Kidney (tissue), 14 donors: Measurements from ENCODE around the gene AP3S1. TPM values are rescaled to one million over a fixed set of nuclear protein-coding genes. Genes with fewer than 3 reads are reported as not detected.
A peak's percentile ranks its signal among the peaks of the same experiment; 100 is the strongest.

Experiments used
- DNase-seq, 5 donors: peaks; one replicate each; pipeline ENCODE4 v3.0.0-alpha.2; 2013 to 2020
- FAIRE-seq: peaks from 2 replicates; lab custom pipeline; 2012; peaks lifted over from hg19 to GRCh38; lab: Jason Lieb, UNC
- H3K27ac ChIP-seq, 2 donors: one replicate each; pipeline ENCODE4 v1.7.0; 2013; ENCODE audit warnings: low read depth in 2 of 2, low read length in 2 of 2, inconsistent platforms in 1 of 2
- H3K27me3 ChIP-seq: one replicate; pipeline ENCODE4 v1.7.1; 2013; ENCODE audit warnings: low read length, inconsistent platforms; ENCODE audit not compliant: control insufficient read depth, insufficient read depth
- H3K36me3 ChIP-seq, 3 donors: one replicate each; pipeline versions ENCODE4 v1.7.0 to v1.7.1; 2013; ENCODE audit warnings: low read length in 3 of 3, control low read depth in 1 of 3, inconsistent platforms in 1 of 3; ENCODE audit not compliant: insufficient read depth in 3 of 3, control insufficient read depth in 2 of 3
- H3K4me1 ChIP-seq, 3 donors: one replicate each; pipeline versions ENCODE4 v1.7.0 to v1.7.1; 2013; ENCODE audit warnings: low read length in 3 of 3, inconsistent platforms in 1 of 3, low read depth in 1 of 3; ENCODE audit not compliant: control insufficient read depth in 2 of 3, insufficient read depth in 2 of 3
- H3K4me3 ChIP-seq, 3 donors: one replicate each; pipeline versions ENCODE4 v1.7.0 to v1.8.1; 2013; ENCODE audit warnings: low read length in 3 of 3, control low read depth in 1 of 3, inconsistent platforms in 1 of 3
- H3K9ac ChIP-seq, 3 donors: one replicate each; pipeline versions ENCODE4 v1.7.0 to v1.7.1; 2013; ENCODE audit warnings: low read length in 3 of 3, control low read depth in 1 of 3, inconsistent platforms in 1 of 3
- H3K9me3 ChIP-seq, 3 donors: one replicate each; pipeline versions ENCODE4 v1.7.0 to v1.7.1; 2013; ENCODE audit warnings: low read length in 3 of 3, control low read depth in 1 of 3, inconsistent platforms in 1 of 3; ENCODE audit not compliant: control insufficient read depth in 2 of 3, insufficient read depth in 1 of 3
- intact Hi-C: fragments of 100-400 bp; cut with DNase I; formaldehyde crosslinking; loops from one replicate; pipeline ENCODE4 v1.11.1; 2022
- polyA plus RNA-seq: library from polyadenylated mRNA; stranded (reverse); fragments of 350-450 nt; fragmentation: Illumina TruSeq; extraction: RNeasy Lipid Tissue Mini Kit (QIAGEN cat#74804); gene quantifications from one replicate; pipeline ENCODE4 v1.2.3, GENCODE V29; 2014; ENCODE audit warnings: low read depth, low replicate concordance; ENCODE audit not compliant: insufficient read depth
- total RNA-seq: library from RNA; stranded (reverse); fragmentation: NEBNext Ultra II Directional; extraction: Animal tissue kit (Norgen Biotek cat#: 25700); gene quantifications from one replicate; pipeline ENCODE4 v1.2.1, GENCODE V29; 2021
- TF ChIP-seq, protein P1 (sequence below): IDR thresholded peaks from 3 replicates; pipeline ENCODE4 v1.5.1; 2012; ENCODE audit warnings: mild to moderate bottlenecking, moderate library complexity, borderline replicate concordance; ENCODE audit not compliant: insufficient read depth; ENCODE audit errors: extremely low read depth
- donor health status: control.
- donor health status: control.
- donor health status: control.
- donor health status: control.
- donor health status: control.
- donor health status: DM: yes; HTN: yes; CAD: no.
- donor health status: Normal renal cell carcinoma (clear cell type).

AP3S1 gene
- total and polyA plus RNA-seq, 2 donors from 2014 or later: 50.2 to 54.1 TPM

DNA sequence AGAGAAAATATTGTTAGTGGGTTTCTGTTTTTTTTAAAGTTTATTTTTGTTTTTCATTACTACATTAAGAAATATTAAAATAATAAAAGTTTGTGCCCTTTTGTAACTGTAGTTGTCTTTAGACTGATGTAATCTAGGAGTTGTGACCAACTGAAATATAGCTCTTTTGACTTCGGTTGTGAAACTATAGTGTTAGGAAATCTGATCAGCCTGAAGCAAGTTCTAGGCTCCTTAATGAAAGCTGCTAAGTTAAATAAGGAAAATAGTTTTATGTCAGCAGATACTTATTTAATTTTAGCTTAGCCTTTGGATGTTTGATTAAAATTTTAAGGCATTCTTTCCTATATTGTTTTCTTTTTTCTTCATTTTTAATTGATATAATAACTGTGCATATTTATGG, 14.2 kb downstream of the AP3S1 start:
- intact Hi-C loops: no loop called here
- DNase-seq (no peak), FAIRE-seq (peak; percentile 72)
- H3K4me3 ChIP-seq: no peak overlapping the region
- H3K9ac ChIP-seq: no peak overlapping the region
- no peak overlapping the region for H3K27ac ChIP-seq
- no peaks in the 10 kb centered on the region for H3K36me3 ChIP-seq
- H3K9me3 ChIP-seq: no peaks in the 10 kb centered on the region
- H3K4me1 ChIP-seq: peaks cover 0 to 13% (median 3%) of the 10 kb centered on the region in 3 donors
- TF ChIP-seq, protein P1, sequence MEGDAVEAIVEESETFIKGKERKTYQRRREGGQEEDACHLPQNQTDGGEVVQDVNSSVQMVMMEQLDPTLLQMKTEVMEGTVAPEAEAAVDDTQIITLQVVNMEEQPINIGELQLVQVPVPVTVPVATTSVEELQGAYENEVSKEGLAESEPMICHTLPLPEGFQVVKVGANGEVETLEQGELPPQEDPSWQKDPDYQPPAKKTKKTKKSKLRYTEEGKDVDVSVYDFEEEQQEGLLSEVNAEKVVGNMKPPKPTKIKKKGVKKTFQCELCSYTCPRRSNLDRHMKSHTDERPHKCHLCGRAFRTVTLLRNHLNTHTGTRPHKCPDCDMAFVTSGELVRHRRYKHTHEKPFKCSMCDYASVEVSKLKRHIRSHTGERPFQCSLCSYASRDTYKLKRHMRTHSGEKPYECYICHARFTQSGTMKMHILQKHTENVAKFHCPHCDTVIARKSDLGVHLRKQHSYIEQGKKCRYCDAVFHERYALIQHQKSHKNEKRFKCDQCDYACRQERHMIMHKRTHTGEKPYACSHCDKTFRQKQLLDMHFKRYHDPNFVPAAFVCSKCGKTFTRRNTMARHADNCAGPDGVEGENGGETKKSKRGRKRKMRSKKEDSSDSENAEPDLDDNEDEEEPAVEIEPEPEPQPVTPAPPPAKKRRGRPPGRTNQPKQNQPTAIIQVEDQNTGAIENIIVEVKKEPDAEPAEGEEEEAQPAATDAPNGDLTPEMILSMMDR: no peak
- no peaks in the 10 kb centered on the region for H3K27me3 ChIP-seq

DNA sequence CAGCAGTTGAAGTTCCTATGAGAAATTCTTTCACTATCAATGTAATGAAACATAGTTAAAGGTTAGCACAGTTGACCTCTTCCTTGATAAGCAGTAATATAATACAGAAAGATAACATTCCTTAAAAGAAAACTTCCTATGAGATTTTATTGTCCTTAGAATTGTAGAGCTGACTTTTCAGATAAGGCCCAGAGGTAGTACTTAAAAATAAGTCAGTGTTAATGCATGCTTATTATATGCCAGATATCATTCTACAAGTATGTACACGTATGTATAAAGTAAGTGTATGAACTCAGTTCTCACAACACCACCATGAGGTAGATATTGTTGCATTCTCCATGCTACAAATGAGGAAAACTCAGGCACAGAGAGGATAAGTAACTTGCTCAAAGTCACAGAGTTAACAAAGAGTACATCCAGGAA, 15.3 kb downstream of the AP3S1 start:
- DNase-seq: no peak
- Histone ChIP-seq H3K36me3 (no peaks in the 10 kb centered on the region), H3K9ac (no peak overlapping the region), H3K27ac (no peak overlapping the region), H3K4me3 (no peak overlapping the region), H3K27me3 (no peaks in the 10 kb centered on the region), H3K4me1 (peaks cover 0 to 8% (median 0%) of the 10 kb centered on the region in 3 donors), H3K9me3 (no peaks in the 10 kb centered on the region)
- TF ChIP-seq, protein P1: no peak
- intact Hi-C loops: no loop called here
- no peak for FAIRE-seq

DNA sequence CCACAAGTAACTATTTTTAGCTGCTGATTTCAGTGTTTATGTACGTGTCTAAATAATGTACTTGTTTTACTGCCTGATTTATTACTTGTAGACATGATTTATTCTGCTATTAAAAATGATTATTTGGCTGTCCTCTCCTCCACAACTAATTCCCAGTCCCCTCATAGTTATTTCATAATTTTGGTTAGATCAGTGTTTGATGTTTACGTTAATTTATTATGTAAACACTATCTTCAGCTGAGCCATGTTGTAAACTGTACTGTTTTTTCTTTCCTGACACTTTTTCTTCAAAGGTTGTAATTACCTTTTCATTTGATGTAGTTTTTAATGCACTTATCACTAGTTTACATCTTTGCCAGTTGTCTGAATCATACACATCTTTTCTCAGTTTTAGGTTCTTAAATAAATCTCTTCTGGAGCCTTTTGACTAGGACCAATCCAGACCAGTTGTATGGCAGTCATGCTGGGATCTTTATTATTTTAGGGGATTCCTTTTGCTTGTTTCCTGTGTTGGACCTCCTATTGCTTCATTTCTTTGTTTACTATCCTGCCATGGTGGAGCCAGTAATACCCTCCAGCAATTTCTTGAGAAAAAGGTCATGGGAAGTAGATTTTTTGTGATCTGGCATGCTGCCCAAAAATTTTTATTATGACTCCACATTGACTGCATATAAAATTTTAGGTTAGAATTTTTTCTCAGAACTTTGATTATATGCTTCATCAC, 16.1 kb downstream of the AP3S1 start:
- intact Hi-C loops: no loop called here
- Histone ChIP-seq H3K9me3 (no peaks in the 10 kb centered on the region), H3K27ac (no peak overlapping the region), H3K4me1 (peaks cover 0 to 8% (median 0%) of the 10 kb centered on the region in 3 donors), H3K4me3 (no peak overlapping the region), H3K27me3 (no peaks in the 10 kb centered on the region), H3K9ac (no peak overlapping the region), H3K36me3 (no peaks in the 10 kb centered on the region)
- peak in 2 of 5 donors; percentile 45 to 47 for DNase-seq
- TF ChIP-seq, protein P1: no peak
- no peak for FAIRE-seq
